Prostate gland (tissue), 2 donors: ENCODE data around the gene TRPV5. TPM values are rescaled to one million over a fixed set of nuclear protein-coding genes. Genes with fewer than 3 reads are reported as not detected.

Experiments
- DNase-seq: peaks from one replicate; pipeline ENCODE4 v3.0.0-alpha.2; 2019; ENCODE audit warnings: low spot score
- H3K27ac ChIP-seq, 2 donors: fragments of 200-600 bp; sonication (generic); 2 replicates each; pipeline ENCODE4 v1.5.1; 2017 to 2019
- H3K27me3 ChIP-seq: fragments of 200-600 bp; sonication (generic); replicated peaks from 2 replicates; pipeline ENCODE4 v1.5.1; 2019; ENCODE audit not compliant: insufficient read depth
- H3K36me3 ChIP-seq, 2 donors: fragments of 200-600 bp; sonication (generic); 1 replicate in 1 of 2; 2 replicates in 1 of 2; pipeline versions ENCODE4 v1.5.1 to v1.8.1; 2017 to 2019
- H3K4me1 ChIP-seq: fragments of 200-600 bp; sonication (generic); replicated peaks from 2 replicates; pipeline ENCODE4 v1.5.1; 2019
- H3K4me3 ChIP-seq, 2 donors: fragments of 200-600 bp; sonication (generic); 2 replicates each; pipeline ENCODE4 v1.5.1; 2017 to 2019
- H3K9me3 ChIP-seq: fragments of 200-600 bp; sonication (generic); 2 replicates; pipeline ENCODE4 v1.5.1; 2017
- CTCF ChIP-seq, 4 experiments: fragments of 200-600 bp in 2 of 4; fragments of 450-650 bp in 2 of 4; sonication (generic) in 2 of 4; IDR thresholded peaks; 1 replicate in 3 of 4; 2 replicates in 1 of 4; pipeline ENCODE4 v1.5.1; 2016 to 2019; ENCODE audit warnings: antibody characterized with exemption in 4 of 4, mild to moderate bottlenecking in 2 of 4, moderate library complexity in 2 of 4
- POLR2A ChIP-seq: fragments of 450-650 bp; IDR thresholded peaks from one replicate; pipeline ENCODE4 v1.6.1; 2016; ENCODE audit warnings: antibody characterized with exemption, mild to moderate bottlenecking
- POLR2AphosphoS5 ChIP-seq: sonication (generic); formaldehyde crosslinking; IDR thresholded peaks from one replicate; pipeline ENCODE4 v1.6.1; 2017; ENCODE audit warnings: antibody characterized with exemption
- WGBS: methylation state at CpG from one replicate; pipeline ENCODE4 v1.1.5; 2018; 5-methylcytosine and 5-hydroxymethylcytosine counted together
- intact Hi-C: fragments of 100-400 bp; cut with DNase I; formaldehyde crosslinking; loops from one replicate; pipeline ENCODE4 v1.14.2; 2022
- total RNA-seq, 2 donors: library from RNA; depleted of rRNA; stranded (reverse); fragments of >200 nt; gene quantifications; one replicate each; pipeline ENCODE4 v1.1.0, GENCODE V29; 2016

Gene TRPV5
- total RNA-seq, 2 donors from 2014 or later, result not detected

GRCh38 chr7:142868986-142869415, 64.5 kb downstream of the TRPV5 start:
- Histone ChIP-seq H3K9me3 (no peaks in the 10 kb centered on the region), H3K27ac (no peak overlapping the region), H3K4me3 (no peak overlapping the region), H3K4me1 (no peaks in the 10 kb centered on the region), H3K36me3 (no peaks in the 10 kb centered on the region), H3K27me3 (no peaks in the 10 kb centered on the region)
- no peak for DNase-seq
- WGBS, result 90% methylated on average over 11 of the region's 11 CpGs
- TF ChIP-seq POLR2A (no peak), POLR2AphosphoS5 (no peak), CTCF (IDR thresholded peaks at IDR 0.05) (no peak)
- intact Hi-C loops, result no loop called here

DNA sequence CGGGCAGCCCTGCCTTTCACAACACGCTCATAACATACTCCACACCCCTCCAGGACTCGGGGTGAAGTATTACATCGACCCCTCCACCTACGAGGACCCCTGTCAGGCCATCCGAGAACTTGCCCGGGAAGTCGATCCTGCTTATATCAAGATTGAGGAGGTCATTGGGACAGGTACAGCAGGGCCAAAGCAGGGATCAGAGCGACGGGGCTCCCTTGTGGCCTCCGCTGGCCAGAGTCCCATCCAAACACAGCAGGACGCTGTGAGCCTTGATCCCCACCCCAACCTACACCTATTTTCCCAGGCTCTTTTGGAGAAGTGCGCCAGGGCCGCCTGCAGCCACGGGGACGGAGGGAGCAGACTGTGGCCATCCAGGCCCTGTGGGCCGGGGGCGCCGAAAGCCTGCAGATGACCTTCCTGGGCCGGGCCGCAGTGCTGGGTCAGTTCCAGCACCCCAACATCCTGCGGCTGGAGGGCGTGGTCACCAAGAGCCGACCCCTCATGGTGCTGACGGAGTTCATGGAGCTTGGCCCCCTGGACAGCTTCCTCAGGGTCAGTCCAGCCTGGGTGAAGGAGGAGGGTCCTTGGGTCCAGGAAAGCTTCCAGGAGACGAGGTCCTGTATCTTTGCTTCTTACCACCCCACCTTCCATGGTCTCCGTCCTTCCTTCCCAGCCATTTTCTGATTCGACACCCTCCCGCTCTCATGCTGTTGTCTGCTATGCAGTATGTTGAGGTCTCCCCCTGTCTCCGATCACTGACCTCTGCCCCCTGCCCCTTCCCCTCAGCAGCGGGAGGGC, 65.2 kb downstream of the TRPV5 start:
- no peak for DNase-seq
- no peaks in the 10 kb centered on the region for H3K4me1 ChIP-seq
- H3K27me3 ChIP-seq, result no peaks in the 10 kb centered on the region
- no peak overlapping the region for H3K4me3 ChIP-seq
- no peak overlapping the region for H3K27ac ChIP-seq
- intact Hi-C loops, result no loop called here
- no peaks in the 10 kb centered on the region for H3K9me3 ChIP-seq
- 81% methylated on average over 29 of the region's 31 CpGs for WGBS
- no peak for TF ChIP-seq POLR2A
- TF ChIP-seq POLR2AphosphoS5, result no peak
- TF ChIP-seq CTCF (IDR thresholded peaks at IDR 0.05), result no peak
- H3K36me3 ChIP-seq, result no peaks in the 10 kb centered on the region

GRCh38 chr7:142867398-142868187, 66.0 kb downstream of the TRPV5 start:
- no peak overlapping the region for H3K4me3 ChIP-seq
- no peaks in the 10 kb centered on the region for H3K27me3 ChIP-seq
- no peaks in the 10 kb centered on the region for H3K36me3 ChIP-seq
- DNase-seq, result no peak
- TF ChIP-seq POLR2AphosphoS5 (no peak), POLR2A (no peak)
- 85% methylated on average over 17 of the region's 18 CpGs for WGBS
- no peak overlapping the region for H3K27ac ChIP-seq
- H3K9me3 ChIP-seq, result no peaks in the 10 kb centered on the region
- H3K4me1 ChIP-seq, result no peaks in the 10 kb centered on the region
- intact Hi-C loops, result no loop called here

DNA sequence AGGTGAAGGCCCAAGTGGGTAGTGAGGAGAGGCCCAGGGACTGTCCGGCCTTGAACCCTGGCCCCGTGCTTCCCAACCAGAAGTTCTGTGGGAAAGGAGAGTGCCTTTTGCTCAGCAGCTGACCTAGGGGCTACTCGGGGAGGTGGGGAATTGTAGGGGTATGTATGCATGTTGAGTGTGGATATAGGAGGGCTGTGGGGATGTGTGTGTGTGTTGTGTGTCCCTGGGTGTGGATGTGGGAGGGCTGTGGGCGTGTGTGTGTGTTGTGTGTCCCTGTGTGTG, 66.5 kb downstream of the TRPV5 start:
- 91% methylated on average over 4 of the region's 4 CpGs for WGBS
- no peak for TF ChIP-seq POLR2A
- no peak for TF ChIP-seq CTCF (IDR thresholded peaks at IDR 0.05)
- TF ChIP-seq POLR2AphosphoS5, result no peak
- intact Hi-C loops, result no loop called here
- Histone ChIP-seq H3K4me1 (no peaks in the 10 kb centered on the region), H3K27ac (no peak overlapping the region), H3K9me3 (no peaks in the 10 kb centered on the region), H3K4me3 (no peak overlapping the region), H3K27me3 (no peaks in the 10 kb centered on the region), H3K36me3 (no peaks in the 10 kb centered on the region)
- DNase-seq, result no peak

DNA sequence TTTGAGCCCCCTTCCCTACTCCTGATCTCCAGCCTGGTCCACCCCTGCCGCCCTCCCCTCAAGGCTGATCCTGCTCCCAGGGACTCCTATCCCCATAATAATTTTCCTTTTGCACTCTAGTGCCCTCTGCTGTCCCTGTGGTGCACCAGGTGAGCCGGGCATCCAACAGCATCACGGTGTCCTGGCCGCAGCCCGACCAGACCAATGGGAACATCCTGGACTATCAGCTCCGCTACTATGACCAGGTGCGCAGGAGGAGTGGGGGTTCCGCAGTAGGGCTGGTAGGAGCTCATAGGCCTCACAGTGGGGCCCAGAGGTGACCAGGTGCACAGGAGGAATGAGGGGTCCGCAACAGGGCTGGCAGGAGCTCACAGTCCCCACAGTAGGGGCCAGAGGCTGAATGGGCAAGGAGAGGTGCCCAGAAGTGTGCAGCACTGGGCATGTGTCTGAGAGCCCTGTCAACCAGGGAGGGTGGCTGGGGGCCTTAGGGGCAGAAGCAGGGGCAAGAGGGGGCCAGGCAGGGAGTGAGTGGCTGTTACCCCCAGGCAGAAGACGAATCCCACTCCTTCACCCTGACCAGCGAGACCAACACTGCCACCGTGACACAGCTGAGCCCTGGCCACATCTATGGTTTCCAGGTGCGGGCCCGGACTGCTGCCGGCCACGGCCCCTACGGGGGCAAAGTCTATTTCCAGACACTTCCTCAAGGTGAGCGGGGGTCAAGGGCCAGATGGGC, 67.0 kb downstream of the TRPV5 start:
- 81% methylated on average over 18 of the region's 18 CpGs for WGBS
- Histone ChIP-seq H3K4me3 (no peak overlapping the region), H3K36me3 (no peaks in the 10 kb centered on the region), H3K27ac (no peak overlapping the region), H3K27me3 (no peaks in the 10 kb centered on the region), H3K4me1 (no peaks in the 10 kb centered on the region), H3K9me3 (no peaks in the 10 kb centered on the region)
- peak; percentile 57 for DNase-seq
- intact Hi-C loops, result no loop called here
- TF ChIP-seq CTCF (IDR thresholded peaks at IDR 0.05) (peak; percentile 21 to 67 (median 65)), POLR2AphosphoS5 (peak; percentile 32), POLR2A (no peak)
